GM21723 (cell line): ENCODE results near the gene GABRA4.

Experiments used
- ATAC-seq: cut with Tn5 transposase; IDR thresholded peaks from one replicate; pipeline ENCODE4 v1.9.1; 2021; ENCODE audit warnings: mild to moderate bottlenecking, moderate library complexity; ENCODE audit not compliant: unreplicated experiment

GABRA4 gene

GRCh38 chr4:46979726-46980125 is 13.7 kb downstream of the GABRA4 start:
- ATAC-seq, result no peak

DNA sequence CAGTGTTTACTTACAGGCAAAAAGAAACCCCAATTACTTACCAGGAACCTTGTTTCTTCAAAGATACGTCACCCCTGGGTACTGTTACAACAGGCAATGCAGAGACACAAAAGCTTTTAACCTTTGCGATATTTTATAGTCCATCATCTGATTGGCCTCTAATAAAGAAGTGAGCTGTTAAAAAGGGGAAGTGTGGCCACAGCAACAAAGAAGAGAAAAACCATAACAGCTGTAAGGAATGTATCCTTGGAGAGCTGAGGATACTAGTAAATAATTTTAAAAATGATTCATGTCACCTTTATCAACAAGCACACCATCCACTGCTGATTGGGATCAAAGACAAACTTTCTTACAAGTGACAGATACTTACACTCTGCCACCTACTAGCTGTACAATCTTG is 14.1 kb downstream of the GABRA4 start:
- ATAC-seq, result no peak

GRCh38 chr4:46977245-46977644 is 16.1 kb downstream of the GABRA4 start:
- ATAC-seq, result no peak

DNA sequence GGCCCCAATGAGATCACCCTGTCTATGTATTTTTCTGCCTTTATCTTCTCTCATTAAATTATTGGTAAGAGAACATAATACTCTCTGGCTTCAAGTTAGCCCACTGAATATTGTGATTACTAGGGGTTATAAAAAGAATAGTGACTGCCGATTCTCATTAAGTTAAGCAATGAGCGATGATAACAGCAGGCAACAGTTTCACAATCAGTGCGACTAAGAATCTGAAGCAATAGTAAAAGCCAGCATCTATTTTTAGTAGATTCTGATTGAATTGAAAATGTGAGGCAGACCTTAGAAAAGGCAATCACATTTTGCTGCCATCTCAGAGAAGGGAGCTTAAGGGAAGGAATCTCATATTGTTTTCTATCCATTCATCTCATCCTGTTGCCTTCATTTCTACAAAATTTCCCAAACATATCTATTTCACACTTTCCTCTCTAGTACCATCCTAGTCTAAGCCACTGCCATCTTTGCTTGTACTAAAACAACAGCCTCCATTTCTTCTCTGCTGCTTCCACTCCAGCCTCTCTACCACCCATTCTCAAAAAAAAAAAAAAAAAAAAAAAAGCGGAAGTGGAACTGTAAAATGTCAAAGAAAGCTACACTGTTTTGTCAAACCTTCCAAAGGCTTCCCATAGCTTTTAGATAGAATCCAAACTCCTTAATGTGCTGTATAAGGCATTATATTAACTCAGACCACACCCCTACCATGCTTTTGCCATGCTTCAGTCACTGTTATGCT is 17.4 kb downstream of the GABRA4 start:
- ATAC-seq, result peak; percentile 74

DNA sequence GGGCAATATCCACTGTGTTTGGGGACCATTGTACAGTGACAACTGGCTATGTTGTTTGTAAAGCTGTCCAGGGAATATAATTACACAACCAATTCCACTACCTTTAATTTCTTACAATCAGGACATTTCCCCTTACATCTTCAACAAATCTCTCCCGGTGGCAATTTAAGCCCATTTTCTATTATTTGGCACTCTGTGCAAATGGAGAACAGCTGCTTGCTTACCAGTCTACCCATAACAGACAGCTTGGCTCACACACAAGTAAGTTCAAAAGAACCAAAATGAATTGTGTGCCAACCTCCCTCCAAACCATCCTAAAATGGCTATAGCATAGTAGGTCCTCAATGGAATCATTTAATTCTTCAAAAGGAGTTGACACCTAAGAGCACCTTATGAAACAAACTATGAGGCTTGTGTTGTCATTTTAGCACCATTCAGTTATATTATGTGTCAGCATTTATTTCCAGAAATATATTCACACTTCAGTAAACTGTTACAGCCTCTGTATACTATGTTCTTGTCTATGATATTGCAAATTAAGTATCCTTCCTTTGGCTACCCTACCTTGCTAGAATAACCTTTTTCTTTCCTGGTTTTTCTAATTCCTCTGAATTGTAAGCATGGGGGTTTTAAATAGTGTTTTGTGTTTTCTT is 18.4 kb downstream of the GABRA4 start:
- ATAC-seq, result no peak

DNA sequence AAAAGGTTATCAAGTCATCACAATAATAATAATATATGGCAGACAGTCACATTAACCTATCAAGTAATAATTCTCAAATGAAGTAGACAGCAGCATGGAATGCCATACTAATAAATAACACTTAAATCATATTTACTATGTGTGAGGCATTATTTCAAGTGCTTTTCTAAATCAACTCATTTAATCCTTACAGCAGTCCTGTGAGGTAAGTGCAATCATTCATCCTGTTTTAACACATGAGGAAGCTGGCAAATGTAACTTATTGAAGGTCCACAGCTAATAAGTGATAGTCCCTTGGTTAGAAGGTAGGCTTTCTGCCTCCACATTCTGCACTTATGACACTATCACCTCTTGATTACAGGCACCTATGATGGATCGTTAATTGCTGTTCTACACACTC is 24.5 kb downstream of the GABRA4 start:
- no peak for ATAC-seq

GRCh38 chr4:46967631-46968030 is 25.8 kb downstream of the GABRA4 start:
- no peak for ATAC-seq

DNA sequence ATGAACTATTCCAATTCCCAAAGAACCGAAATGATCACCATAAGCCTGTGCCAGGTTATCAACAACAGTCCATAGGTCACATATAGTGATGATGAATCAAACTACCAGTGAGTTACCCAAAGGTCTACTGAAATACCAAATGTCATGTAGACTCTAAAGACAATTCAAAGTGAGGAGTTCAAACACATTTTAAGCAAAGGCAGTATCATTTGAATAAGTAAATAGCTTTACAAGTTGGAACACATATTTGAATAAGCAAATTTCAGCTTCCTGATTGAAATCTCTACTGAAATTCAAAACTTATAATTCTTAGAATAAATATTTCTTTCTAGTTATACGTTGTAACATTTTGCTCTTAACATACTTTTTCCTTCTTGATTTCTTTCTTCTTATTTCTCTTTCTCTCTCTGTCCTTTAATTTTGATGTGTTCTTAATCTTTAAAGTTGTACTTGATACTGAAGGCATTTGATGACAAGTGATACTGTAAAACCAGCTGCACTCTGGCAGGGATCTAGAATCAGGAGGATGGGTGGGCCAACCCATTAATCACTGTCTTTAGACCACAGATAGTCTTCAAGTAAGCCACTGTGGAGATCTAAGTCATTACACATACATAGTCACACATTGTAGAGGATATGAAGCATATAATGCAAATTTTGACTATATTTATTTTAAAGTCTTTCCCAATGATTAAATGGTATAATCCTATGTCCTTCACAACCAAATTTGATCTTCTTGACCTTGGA is 34.5 kb downstream of the GABRA4 start:
- no peak for ATAC-seq

- no peak for ATAC-seq
Measured at GRCh38 chr4:46956451-46956850, 36.9 kb downstream of the GABRA4 start.

DNA sequence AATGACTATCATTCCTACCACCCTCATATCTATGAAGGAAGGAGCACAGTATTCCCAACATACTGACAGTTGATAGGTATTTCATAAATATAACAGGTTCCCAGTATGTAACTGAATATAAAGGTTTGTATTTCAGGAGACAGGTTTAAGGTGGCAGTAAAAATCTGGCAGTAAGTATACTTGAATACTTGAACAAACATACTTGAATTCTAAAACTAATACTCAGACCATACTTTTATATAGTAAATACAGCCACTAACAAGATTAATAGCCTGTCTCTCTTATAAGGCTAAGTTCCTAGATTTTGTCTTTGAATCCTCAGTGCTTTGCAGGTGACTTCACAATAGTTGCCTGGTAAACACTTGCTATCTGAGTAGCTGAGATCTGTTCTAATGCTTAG is 37.8 kb downstream of the GABRA4 start:
- ATAC-seq, result no peak

- no peak for ATAC-seq
Measured at GRCh38 chr4:46954643-46955042, 38.7 kb downstream of the GABRA4 start.

DNA sequence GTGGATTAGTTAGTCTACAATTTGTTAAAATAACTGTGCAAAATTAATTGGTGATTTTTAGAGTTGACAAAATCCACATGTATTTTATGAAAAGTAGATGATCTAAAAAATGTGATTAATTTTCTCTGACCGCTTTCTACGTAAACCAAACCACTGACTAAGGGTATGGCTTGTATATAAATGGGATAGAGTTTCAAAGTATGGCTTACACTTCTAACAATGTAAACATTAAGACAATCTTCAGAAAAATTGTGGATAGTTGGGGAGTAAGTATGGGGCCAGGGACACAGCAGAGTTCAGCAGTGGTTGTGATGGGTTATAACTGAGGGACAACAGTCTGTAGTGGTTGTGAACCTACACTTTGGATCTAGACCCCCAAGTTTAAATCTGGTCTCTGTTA is 39.8 kb downstream of the GABRA4 start:
- ATAC-seq, result no peak

GRCh38 chr4:46952451-46952850 is 40.9 kb downstream of the GABRA4 start:
- no peak for ATAC-seq

DNA sequence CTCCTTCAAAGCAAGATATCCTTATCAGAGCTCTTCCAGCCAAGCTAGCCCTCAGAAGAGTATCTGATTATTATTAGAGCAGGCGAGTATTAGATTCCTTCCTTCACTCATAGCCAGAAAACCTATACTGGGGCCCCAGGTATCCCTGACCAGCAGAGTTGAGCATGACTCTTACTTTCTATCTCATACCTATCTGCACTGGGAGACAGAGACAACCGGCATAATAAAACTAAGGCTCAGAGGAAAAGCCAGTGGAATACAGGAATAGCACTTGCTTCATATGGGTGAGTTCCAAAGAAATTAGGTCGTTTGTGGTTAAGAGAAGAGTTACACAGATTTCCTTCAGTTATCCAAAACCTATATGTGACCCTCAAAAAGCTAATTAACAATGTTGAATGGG is 42.6 kb downstream of the GABRA4 start:
- no peak for ATAC-seq

DNA sequence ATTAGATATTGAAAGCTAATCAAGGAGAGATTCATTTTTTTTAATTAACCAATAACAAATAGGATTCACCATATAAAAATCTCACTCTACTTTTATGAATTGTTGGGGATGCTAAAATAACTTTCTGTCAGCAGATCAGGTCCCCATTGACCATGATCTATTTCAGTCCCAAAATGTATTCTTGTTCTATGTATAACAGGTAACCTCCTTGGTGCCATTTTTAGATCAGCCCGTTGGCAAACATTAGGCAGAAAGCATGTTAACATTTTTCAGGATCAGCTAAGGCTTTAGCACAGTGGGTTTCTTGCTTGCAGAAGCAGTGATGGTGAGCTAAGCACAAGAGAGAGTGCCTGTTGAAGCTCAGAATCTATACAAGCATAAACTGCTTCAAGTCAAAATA is 43.6 kb downstream of the GABRA4 start:
- no peak for ATAC-seq

DNA sequence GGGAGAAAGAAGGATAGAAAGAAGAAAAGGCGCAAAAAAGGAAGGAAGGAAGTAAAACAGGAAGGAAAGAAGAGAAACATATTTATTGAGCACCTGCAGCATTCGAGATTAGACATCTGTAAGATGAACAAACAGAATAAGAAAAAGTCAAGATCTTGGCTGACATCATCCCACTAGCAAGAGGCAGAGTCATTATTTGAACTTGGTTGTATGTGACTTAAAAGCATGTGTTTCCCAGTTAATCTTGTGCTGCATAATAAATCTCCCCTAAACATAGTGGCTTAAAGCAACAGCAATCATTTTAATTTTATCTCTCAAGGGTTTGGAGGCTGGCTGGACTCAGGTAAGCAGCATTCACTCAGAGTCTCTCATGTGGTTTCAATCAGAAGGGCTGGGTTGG is 45.8 kb downstream of the GABRA4 start:
- ATAC-seq, result no peak

- ATAC-seq, result no peak
Measured at GRCh38 chr4:46946919-46947536, 46.4 kb downstream of the GABRA4 start.

DNA sequence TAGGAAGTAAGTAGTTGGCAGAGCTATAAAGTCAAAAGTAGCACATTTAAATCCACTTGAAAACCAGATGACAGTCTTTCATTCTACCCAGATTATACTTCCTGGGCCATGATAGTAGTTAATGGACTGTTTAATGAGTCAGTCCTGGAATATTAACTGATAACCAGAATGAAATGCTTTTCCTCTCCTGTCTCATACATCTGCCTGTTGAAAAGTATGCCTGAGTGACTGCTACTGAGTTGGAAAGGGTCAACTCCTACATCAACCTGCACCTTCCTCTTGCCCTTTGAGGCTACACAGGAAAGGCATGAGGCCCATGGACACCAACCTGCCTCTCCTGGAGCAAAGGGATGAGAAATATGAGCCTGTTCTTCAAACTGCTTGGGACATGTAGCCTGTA is 48.3 kb downstream of the GABRA4 start:
- no peak for ATAC-seq

DNA sequence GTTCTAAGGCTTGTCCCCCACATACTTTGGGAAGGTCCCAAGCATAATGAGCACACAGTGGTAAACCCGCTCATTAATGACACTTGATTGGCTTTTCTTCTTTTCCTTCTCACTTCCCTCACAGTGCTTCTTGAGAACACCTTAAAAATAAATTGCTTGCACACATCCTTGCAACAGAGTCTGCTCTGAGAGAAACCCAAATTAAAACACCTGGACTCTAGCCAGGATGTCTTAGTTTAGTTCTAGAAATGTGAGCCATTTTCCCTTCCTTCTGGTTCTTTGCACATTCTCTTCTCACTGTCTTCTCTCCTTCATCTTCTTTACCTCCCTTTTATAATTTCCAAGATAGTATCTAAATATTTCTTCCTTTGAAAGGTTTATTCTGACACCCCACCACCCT is 49.0 kb downstream of the GABRA4 start:
- no peak for ATAC-seq

- no peak for ATAC-seq
Measured at GRCh38 chr4:46937493-46937892, 55.9 kb downstream of the GABRA4 start.

- ATAC-seq, result no peak
Measured at GRCh38 chr4:46934726-46935125, 58.7 kb downstream of the GABRA4 start.

DNA sequence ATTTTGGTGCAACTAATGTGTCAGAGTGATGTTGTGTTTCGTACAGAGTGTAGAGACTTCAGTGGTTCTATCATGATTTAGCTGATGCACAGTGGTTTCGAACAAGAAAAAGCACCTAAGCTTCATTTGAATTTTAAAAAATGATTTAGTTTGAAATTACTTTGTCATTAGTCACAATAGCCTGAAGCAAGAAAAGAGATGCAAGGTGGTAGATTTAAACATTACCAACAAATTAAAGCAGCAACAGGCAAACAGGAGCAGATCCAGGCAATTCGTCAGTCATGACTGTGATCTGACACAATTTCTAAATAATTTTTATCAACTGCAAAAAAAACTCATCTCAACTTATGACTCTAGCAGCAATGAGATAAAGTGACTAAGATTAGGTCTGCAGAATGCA is 59.7 kb downstream of the GABRA4 start:
- no peak for ATAC-seq
